GM12892 (cell line): ENCODE measurements around the gene SEPTIN3.

Source experiments
- POLR2A ChIP-seq: IDR thresholded peaks from 2 replicates; pipeline ENCODE4 v1.6.1; 2011; ENCODE audit warnings: low read depth, low read length, control low read depth
- POLR2AphosphoS5 ChIP-seq: IDR thresholded peaks from 2 replicates; pipeline ENCODE4 v1.6.1; 2011; ENCODE audit warnings: low read depth, low read length, control low read depth

- TF ChIP-seq POLR2A (peak; percentile 12; the same call in 1 of the 2 replicates), POLR2AphosphoS5 (no peak; the same call in 1 of the 2 replicates)
Measured at GRCh38 chr22:41925783-41926460, 43.3 kb upstream of the SEPTIN3 start.
